HG03064 (cell line): Measurements from ENCODE around the gene LDB2.

ENCODE experiments used
- ATAC-seq: cut with Tn5 transposase; IDR thresholded peaks from one replicate; pipeline ENCODE4 v1.9.1; 2021; ENCODE audit warnings: low read depth; ENCODE audit not compliant: unreplicated experiment

LDB2 gene

DNA sequence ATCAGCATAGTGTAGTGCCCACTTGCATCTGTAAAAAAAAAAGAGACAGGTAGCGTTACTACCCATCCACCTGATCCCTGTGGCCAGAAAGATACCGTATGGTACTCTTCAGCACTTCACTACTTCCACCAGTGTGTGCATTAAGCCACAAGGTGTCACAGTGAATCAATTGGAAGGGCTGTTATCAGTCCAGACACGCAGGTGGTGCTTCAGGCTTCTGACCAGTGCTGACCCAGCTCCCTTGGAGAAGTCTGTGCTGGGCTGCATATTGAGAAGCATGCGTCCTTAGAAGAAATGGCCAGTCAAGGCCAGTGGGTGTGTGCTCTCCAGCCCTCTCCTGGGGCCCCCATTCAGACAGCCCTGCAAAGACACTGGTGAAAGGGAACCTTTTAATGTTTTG lies 10.6 kb downstream of the LDB2 start:
- ATAC-seq: no peak

- no peak for ATAC-seq
Observed at GRCh38 chr4:16884673-16885460, 13.6 kb downstream of the LDB2 start.

GRCh38 chr4:16883806-16884205 lies 14.6 kb downstream of the LDB2 start:
- no peak for ATAC-seq

DNA sequence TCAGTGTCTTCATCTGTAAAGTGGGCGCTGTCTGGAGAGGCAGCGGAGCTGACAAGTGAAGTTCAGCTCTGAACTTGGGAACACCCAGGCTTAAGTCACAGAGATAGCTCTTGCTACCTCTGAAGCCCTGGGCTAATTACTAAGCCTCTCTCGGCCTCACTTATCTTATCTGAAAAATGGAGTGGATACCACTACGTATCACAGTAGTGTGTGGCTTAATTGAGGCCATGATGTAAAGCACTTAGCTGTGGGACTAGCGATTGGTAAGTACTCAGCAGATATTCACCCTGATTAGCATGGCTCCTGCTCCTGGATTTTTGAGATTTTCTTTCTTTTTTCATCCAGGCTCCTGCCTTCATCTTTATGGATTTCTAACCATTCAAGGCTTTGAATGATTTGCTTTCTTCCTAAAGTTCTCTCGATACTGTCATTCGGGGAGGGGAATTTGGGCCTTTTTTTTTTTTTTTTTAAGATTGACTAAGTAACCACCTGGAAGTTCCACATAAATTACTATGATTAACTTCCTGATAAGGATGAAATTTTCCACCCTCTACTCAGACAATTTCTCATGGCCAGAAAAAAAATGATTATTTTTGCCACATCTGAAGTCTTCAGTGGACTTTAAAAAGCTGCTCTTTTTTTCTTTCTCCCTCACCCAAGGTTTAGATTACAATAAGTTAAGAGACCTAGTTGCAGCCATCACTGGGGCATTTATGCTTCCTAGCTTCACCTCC lies 17.1 kb downstream of the LDB2 start:
- no peak for ATAC-seq

- ATAC-seq: no peak
Observed at GRCh38 chr4:16875487-16875886, 23.0 kb downstream of the LDB2 start.

DNA sequence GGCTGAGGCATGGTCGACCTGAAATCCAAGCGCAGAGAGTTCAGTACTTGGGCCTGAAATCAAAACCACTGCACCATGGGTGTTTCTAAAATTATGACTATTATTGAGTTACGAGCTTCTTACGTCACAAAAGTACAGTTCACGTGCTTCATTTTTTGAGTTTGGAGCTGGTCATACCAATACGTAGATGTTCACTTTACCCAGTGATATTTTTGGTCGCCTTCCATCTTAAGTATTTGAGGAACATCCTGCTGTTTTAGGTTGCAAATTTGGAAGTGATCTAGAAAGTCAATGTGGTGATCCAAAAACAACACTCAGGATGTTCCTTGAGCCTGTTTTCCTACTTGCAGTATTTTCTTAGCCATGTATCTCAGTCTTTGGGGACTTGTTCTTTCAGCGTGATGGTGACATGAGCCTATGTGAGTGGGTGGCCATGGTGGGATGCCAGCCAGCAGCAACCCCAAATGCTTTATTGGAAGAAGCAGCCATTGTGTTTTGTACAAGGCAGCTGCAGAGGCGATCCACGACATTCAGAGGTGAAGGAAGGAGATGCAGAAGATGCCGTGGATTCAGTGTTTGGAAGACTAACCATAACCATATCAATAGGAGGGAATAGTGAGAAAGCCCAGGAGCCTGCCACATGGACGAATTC lies 28.7 kb downstream of the LDB2 start:
- ATAC-seq: no peak

- no peak for ATAC-seq
Observed at GRCh38 chr4:16868674-16869073, 29.8 kb downstream of the LDB2 start.

GRCh38 chr4:16867827-16868226 lies 30.6 kb downstream of the LDB2 start:
- ATAC-seq: no peak

- no peak for ATAC-seq
Observed at GRCh38 chr4:16866974-16867373, 31.5 kb downstream of the LDB2 start.

GRCh38 chr4:16865897-16866283 lies 32.6 kb downstream of the LDB2 start:
- ATAC-seq: no peak

DNA sequence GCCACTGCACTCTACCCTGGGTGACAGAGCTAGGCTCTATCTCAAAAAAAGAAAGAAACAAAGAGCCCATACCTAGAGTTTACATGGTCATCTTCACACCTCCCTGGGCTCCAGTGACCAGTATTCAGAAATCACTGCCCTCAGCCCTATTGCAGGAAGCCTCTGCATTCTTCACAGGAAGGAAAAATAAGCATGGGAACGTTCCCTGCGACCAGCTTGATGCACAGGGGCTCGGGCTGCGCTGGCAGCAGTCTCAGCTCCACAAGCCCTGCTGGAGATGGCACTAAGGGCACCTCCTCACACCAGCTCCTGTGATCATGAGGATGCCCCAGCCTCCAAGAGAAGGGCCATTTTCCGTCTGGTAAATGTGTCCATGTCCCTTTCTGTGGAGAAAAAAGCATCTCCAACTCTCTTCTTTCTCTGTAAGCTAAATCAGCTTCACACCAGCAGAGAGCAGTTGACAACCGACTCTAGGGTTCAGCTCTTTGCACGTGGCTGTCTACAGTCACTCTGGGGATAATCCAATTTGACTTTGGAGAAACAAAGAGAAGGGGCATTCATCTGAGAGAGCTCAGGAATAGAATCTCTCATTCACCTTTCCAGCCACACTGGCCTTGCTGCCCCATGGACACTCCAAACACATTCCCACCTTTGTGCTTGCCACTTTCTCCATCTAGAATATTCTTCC lies 33.1 kb downstream of the LDB2 start:
- no peak for ATAC-seq

DNA sequence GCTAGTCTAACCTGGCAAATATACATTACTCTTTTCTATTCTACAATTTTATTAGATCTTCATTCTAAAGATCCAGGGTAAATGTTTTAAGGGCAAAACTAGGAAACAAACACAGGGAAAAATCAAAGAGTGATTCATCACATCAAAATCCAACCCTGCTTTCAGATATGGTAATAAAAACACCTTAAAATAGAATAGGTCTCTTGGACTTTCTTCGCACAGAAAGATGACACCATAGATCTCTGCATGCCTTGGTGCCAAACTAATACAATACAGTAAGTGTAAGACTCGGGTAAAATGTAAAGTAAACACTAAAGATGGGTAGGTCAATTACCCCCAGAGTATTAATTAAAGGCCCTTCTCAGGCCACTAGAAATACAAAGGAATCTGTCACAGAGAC lies 34.2 kb downstream of the LDB2 start:
- ATAC-seq: no peak

- no peak for ATAC-seq
Observed at GRCh38 chr4:16862697-16863096, 35.7 kb downstream of the LDB2 start.

- no peak for ATAC-seq
Observed at GRCh38 chr4:16860516-16860915, 37.9 kb downstream of the LDB2 start.

DNA sequence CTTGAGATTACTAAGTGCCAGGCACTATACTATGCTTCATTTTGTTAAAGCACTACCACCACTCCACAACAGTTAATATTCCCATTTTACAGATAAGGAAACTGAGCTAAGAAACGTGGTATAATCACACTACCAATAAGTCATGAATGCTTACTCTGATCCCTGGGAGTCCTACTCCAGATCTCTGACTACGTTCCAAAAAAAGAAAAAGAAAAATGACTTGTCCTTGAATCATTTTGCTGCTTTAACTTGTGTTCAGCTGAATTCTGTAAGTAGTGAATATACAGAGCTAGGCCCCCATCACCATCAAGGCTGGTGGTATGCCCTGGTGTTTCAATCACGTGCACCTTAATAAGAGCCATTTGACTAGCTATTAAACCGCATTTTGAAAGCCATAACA lies 39.4 kb downstream of the LDB2 start:
- no peak for ATAC-seq

DNA sequence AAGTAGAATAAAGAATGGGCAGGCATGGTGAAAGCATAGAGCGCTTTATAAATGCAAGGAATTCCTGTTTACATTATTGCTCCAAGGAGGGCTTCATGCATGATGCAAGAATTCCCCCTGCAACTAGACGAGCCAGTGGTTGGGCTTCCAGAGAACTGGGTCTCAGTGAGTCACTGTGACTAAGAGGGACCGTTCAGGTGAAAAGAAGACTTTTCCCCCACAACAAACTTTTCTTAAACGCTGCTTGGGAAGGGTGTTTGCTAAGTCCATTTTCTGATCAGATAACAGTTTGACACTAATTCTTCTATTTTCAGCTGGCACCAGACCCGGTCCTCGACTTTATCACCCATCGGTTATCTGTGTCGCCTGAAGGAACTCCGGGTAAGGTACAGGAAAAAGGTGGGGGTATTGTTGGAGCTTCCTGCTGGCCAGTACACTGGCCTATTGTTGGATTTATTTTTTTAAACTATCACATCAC lies 40.1 kb downstream of the LDB2 start:
- no peak for ATAC-seq

- ATAC-seq: no peak
Observed at GRCh38 chr4:16857425-16857824, 41.0 kb downstream of the LDB2 start.

DNA sequence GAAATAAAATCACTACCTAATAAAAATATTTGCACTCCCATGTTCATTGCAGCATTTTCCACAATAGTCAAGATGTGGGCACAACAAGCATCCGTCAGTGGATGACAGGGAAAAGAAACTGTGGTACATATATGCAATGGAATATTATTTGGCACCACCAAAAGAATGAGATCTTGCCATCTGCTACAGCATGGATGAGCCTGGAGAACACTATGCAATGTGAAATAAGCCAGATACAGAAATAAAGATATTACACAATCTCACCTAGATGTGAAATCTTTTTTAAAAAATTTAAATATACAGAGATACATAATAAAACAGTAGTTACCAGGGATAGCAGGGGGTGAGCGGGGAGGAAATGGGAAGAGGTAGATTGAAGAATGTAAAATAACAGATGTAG lies 44.8 kb downstream of the LDB2 start:
- no peak for ATAC-seq

GRCh38 chr4:16852644-16853043 lies 45.8 kb downstream of the LDB2 start:
- ATAC-seq: no peak

DNA sequence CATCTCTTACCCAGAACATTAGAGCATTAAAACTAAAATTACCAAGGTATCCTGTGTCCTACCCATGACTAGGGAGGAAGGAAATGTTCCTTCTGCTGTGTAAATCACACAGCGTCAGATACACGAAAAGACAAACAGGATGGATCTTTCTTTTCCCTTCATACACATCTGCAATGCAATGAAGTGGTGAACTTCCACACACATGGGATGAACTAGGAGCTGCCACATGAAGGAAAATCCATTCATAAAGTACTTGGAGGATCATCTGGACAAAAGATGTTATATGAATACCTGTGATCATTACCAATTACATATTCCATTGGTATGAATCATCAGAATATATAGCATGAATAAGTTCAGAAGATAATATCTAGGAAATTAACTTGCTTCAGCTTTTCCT lies 46.2 kb downstream of the LDB2 start:
- no peak for ATAC-seq

DNA sequence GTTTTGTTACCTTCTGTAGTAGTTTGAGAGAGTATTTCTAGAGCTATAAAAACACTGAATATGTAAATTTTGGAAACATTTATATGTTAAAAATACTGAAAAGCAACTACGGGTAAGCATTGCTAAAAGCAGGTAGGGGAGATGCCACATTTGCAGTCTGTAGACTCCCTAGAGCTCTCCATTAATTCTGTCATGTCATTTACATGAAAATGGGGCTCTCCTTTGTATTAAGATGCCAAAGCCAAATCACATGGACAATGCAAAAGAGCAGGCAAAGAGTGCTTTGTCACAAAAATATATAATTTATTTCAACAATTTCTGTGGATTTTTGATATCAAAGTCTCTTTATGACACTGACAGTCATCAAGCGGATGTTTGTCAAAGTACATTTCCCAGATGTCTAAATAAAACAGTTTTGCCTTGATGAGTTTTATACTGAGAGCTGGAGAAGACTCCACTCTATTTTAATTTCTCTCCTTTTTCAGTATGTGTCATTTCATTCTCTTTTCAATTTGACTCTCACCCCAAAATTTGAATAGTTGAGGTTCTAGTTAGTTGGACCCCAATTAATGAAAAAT lies 51.8 kb downstream of the LDB2 start:
- ATAC-seq: no peak
